MV-4-11 (cell line): ENCODE results near the gene SLC37A4.
"Not testable (repeated sequence)": the region's sequence is repeated elsewhere in the genome, so short reads cannot be mapped to it uniquely, and the experiment has no call there.

Source experiments
- DNase-seq: peaks from one replicate; lab custom pipeline; 2025; lab: John Stamatoyannopoulos, UW

The SLC37A4 gene

GRCh38 chr11:119030329-119031047 lies at the start of gene SLC37A4:
Gene SLC37A4, minus strand, starts transcription at chr11:119030877.
- DNase-seq = peak; percentile 96

- no peak for DNase-seq
Measured at GRCh38 chr11:119078675-119079420, 48.2 kb upstream of the SLC37A4 start.

- DNase-seq = no peak
Measured at GRCh38 chr11:119077839-119078238, 47.2 kb upstream of the SLC37A4 start.

DNA sequence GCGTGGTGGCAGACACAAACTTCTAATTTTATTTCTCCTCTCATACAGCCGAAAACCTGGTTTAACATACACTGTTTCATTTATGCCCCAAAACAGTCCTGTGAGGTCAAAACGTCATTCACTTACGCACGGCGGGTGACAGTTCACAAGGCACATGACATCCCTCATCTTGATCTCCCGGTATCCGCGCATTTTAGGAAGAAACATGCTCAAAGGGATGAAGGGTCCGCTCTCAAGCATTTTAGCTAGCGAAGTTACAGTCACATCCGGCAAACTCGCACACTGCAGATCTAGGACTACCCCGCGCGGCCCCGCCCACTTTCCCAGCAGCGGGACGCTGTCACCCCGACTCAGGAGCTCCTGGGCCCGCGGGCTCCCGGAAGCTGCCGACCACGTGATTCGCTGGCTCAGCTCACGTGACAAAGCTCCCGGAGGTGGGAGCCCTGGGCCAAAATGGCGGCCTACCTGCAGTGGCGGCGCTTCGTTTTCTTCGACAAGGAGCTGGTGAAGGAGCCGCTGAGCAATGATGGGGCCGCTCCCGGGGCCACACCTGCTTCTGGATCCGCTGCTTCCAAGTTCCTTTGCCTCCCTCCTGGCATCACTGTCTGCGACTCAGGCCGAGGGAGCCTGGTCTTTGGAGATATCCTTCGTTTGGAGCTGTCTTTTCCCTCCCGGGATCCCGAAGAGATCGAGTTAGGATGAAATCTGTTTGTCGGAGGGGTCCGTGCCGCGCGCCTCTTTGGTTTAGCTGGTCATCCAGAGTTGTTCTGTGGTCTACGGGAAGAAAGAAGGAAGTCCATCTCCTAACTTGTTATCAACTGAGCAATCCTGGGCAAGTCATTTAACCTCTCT lies 36.9 kb upstream of the SLC37A4 start, which contains the start of gene VPS11:
TSS of gene VPS11 (plus strand) at position 448 of the 852 bp plus-strand sequence. CDS start at position 454, 6 bp downstream.
- DNase-seq = peak; percentile 96

GRCh38 chr11:119065369-119065768 lies 34.7 kb upstream of the SLC37A4 start:
- DNase-seq = peak; percentile 52

DNA sequence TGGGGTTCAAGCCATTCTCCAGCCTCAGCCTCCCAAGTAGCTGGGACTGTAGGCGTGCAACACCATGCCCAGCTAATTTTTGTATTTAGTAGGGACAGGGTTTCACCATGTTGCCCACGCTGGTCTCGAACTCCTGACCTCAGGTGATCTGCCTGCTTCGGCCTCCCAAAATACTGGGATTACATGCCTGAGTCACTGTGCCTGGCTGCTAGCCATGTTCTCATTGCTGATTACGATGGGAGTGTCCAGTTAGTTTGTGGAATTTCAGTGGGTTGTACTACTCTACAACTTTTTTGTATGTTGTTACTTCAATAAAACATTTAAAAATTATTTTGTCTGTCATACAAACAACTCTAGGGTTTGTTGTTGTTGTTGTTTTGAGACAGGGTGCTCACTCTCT lies 32.1 kb upstream of the SLC37A4 start:
- DNase-seq = no peak

- no peak for DNase-seq
Measured at GRCh38 chr11:119061256-119061655, 30.6 kb upstream of the SLC37A4 start.

- not testable (repeated sequence) for DNase-seq
Measured at GRCh38 chr11:119059128-119059527, 28.5 kb upstream of the SLC37A4 start.

GRCh38 chr11:119057000-119057769 lies 26.5 kb upstream of the SLC37A4 start, which contains the start of gene HYOU1:
Gene HYOU1, minus strand, starts transcription at chr11:119057205. Its CDS starts 1,045 bp downstream, at chr11:119056160.
- DNase-seq = peak; percentile 91

GRCh38 chr11:119056421-119056999 lies 25.8 kb upstream of the SLC37A4 start:
- DNase-seq = no peak

GRCh38 chr11:119055901-119056300 lies 25.2 kb upstream of the SLC37A4 start:
- peak; percentile 61 for DNase-seq

DNA sequence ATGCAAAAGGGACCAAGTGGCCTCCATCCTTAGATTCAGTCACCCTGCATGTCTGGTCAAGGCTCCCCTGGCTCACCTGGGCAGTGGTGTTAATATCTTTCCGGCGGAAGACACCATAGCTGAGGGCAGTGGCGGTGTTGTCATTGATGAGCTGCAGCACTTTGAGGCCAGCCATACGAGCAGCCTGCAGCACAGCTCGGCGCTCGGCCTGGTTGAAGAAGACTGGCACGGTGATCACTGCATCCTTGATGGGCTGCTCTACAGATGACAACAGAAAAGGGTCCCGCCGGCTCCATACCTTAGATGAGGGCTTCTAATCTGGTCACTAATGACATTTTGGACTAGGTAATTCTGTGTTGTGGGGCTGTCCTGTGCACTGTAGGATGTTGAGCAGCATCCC lies 23.7 kb upstream of the SLC37A4 start:
- DNase-seq = no peak

DNA sequence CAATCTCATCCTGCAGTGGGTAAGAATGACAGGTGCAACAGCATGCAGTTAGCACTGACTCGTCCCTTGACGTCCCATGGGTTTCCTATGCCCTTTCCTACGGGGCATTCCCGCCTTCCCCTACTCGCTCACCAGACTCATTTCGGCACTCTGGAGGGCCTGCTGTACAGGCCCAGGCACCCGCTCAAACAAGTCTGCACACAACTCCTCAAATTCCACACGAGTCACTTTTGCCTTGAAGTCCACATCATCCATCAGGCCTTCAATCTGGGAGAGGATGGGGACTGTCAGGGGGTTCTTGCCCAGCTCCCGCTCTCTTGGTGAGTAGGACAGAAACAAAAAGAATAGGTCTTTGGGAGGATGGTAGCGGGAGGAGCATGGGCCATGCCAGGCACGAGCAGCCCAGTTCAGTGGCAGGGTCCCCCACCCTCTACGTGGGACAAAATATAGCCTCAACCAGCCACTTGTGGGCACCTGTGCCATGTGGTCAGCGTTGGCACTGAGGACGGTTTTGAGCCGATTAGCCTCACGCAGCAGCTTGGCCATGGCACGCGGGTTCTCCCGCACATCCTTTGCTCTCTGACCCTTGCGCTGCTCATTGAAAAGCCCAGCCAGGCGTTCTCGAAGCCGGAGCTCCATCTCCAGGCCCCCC lies 21.6 kb upstream of the SLC37A4 start:
- DNase-seq = no peak

DNA sequence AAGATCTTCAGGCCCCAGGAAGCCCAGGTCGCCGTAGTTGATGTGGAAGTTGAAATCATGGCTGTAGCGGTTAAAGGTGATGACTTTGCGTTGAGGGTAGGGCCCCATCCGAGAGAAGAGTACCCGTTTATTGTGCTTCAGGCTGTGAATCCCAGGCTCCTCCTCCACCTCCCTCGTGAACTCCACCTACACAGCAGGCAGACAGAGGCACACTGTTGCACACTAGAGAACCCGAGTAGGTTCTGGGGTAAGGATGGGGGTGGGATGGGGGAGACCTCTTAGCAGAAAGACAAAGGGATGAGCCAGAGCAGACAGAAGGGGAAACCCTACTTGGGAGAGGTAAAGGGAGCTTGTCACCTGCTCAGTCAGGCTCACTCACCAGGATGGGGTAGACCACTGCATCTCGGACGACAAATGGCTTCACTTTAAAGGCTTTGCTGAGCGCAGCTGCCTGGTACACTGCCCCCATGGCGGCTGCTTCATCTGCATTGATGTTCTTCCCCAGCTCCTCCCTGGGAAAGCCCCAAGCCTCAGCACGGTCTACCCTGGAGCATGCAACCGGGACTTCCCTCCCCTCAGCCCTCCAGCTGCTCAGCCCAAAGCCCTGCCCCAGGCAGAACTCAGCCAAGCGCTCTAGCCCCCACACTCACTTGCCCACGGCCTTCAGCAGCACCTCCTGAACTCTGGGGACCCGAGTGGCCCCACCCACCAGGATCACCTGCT lies 20.9 kb upstream of the SLC37A4 start:
- DNase-seq = no peak

DNA sequence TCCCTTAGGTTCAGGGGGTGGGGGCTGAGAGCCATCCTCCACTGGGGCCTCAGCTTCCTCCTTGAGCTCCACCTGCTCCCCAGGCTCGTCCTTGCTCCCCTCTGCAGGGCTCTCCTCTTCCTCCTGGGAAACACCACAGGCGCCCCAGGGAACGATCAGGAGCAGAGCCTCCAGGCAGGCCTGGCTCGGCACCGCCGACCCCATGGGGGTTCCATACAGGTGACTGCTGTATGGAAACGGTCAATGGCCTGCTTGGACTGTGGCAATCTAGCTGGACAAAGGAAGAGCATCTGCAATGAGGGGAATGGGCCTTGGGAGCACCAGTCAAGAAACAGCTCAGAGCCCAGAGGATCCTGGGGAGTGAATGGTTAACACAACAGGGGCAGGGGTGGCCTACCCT lies 18.4 kb upstream of the SLC37A4 start:
- no peak for DNase-seq

DNA sequence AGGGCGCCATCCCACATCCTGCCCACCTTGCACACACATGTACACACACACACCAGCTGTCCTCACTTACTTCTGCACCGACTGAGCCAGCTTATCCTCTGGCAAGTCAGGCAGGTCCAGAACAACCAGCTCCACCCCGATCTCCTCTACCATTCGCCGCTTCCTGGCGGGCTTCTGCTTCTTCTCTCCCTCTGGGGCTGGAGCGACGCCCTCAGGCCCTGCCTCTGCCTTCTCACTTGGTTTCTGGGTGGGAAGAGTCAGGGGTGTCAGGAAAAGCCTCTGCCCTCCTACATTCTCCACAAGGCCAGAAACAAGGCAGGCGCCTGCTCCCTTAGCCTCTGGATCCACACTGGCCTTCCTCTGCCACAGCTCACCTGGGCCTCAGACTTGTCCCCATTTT lies 18.0 kb upstream of the SLC37A4 start:
- no peak for DNase-seq

GRCh38 chr11:119047205-119047604 lies 16.5 kb upstream of the SLC37A4 start:
- DNase-seq = no peak

DNA sequence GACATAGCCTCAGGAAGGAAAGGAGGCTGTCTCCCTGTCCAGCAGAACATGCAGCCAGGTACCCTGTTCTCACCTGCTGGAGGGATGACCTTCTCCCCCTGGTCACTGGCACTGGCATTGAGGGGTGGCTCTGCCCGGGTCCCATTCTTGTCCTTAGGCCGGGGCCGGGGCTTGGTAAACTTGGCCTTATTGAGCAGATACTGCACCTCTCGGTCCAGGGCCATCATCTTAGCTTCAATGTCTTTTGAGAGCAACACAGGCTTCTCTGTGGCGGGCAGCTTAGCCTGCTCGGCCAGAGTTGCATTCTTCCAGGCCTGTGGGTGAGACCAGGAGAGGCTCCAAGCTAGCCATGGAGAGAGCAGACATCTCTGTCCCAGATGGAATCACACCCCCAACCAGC lies 15.8 kb upstream of the SLC37A4 start:
- no peak for DNase-seq

DNA sequence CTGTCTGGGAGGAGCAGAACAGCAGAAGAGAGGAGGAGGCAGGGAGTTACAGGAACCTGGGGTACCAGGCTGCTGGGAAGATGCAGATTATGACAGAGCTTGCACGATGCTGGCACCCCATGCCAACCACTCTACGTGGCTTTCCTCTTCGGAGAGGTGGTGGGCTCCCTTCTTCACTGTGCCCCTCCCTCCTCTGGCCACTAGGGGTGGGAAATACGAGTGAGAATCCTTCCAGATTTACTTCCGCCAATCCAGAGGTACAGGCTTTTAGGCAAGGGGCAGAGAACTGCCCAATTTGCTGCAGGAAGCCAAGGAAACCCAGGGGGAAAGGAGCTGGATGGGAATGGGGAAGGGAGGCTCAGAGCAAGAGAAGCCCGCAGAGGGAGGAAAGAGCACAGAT lies 14.0 kb upstream of the SLC37A4 start:
- no peak for DNase-seq

DNA sequence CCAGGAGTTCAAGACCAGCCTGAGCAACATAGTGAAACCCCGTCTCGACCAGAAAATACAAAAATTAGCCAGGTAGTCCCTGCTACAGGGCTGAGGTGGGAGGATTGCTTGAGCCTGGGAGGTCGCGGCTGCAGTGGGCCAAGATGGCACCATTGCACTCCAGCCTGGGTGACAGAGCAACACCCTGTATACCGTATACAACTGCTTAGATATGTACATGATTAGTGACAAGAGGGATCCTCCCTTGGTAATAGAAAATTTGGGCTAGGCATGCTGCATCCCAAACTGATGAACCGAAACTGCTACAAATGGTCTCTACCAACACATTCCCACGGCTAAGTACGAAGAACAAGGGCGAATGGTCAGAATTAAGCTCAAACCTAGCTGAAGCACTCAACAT lies 12.2 kb upstream of the SLC37A4 start:
- no peak for DNase-seq
